Trophoblast cell (in vitro differentiated cells and primary cell): Measurements from ENCODE around the gene OPTN. TPM values are rescaled to one million over a fixed set of nuclear protein-coding genes. Genes with fewer than 3 reads are reported as not detected.
"Not testable (repeated sequence)": the region's sequence is repeated elsewhere in the genome, so short reads cannot be mapped to it uniquely, and the experiment has no call there.

ENCODE experiments used
- DNase-seq, 2 donors: peaks; one replicate each; pipeline ENCODE4 v3.0.0-alpha.2; 2016
- H2AFZ ChIP-seq: 2 replicates; pipeline ENCODE4 v1.6.1; 2013; ENCODE audit warnings: low read length, moderate library complexity, mild to moderate bottlenecking; ENCODE audit not compliant: insufficient read depth, poor library complexity
- H2AK5ac ChIP-seq: 2 replicates; pipeline ENCODE4 v1.6.1; 2013; ENCODE audit warnings: mild to moderate bottlenecking, low read length
- H2BK120ac ChIP-seq: 2 replicates; pipeline ENCODE4 v1.6.1; 2013; ENCODE audit warnings: low read length, mild to moderate bottlenecking, moderate library complexity; ENCODE audit not compliant: insufficient read depth, poor library complexity
- H2BK12ac ChIP-seq: 2 replicates; pipeline ENCODE4 v1.6.1; 2013; ENCODE audit warnings: mild to moderate bottlenecking, low read length, moderate library complexity
- H2BK5ac ChIP-seq: 2 replicates; pipeline ENCODE4 v1.6.1; 2013; ENCODE audit warnings: low read length, low read depth, moderate library complexity, mild to moderate bottlenecking; ENCODE audit not compliant: poor library complexity
- H3K14ac ChIP-seq: 2 replicates; pipeline ENCODE4 v1.6.1; 2013; ENCODE audit warnings: mild to moderate bottlenecking, low read length
- H3K18ac ChIP-seq: 2 replicates; pipeline ENCODE4 v1.6.1; 2013; ENCODE audit warnings: mild to moderate bottlenecking, low read length
- H3K23ac ChIP-seq: 2 replicates; pipeline ENCODE4 v1.6.1; 2013; ENCODE audit warnings: low read length
- H3K27ac ChIP-seq: 2 replicates; pipeline ENCODE4 v1.5.1; 2013; ENCODE audit warnings: low read depth, mild to moderate bottlenecking, inconsistent platforms, low read length, moderate library complexity
- H3K27me3 ChIP-seq: 2 replicates; pipeline ENCODE4 v1.6.1; 2013; ENCODE audit warnings: inconsistent platforms, mild to moderate bottlenecking, low read length, moderate library complexity; ENCODE audit not compliant: insufficient read depth
- H3K36me3 ChIP-seq, 2 experiments: 1 replicate in 1 of 2; 2 replicates in 1 of 2; pipeline ENCODE4 v1.6.1; 2013; ENCODE audit warnings: low read length in 2 of 2, mild to moderate bottlenecking in 2 of 2, moderate library complexity in 1 of 2; ENCODE audit not compliant: insufficient read depth in 2 of 2, control insufficient read depth in 1 of 2
- H3K4ac ChIP-seq: 2 replicates; pipeline ENCODE4 v1.6.1; 2013; ENCODE audit warnings: low read depth, mild to moderate bottlenecking, low read length, moderate library complexity
- H3K4me1 ChIP-seq, 2 experiments: 1 replicate in 1 of 2; 2 replicates in 1 of 2; pipeline ENCODE4 v1.6.1; 2013; ENCODE audit warnings: low read length in 2 of 2, mild to moderate bottlenecking in 2 of 2, moderate library complexity in 1 of 2; ENCODE audit not compliant: insufficient read depth in 2 of 2, control insufficient read depth in 1 of 2
- H3K4me2 ChIP-seq: 2 replicates; pipeline ENCODE4 v1.6.1; 2013; ENCODE audit warnings: inconsistent platforms, mild to moderate bottlenecking, low read length, moderate library complexity
- H3K4me3 ChIP-seq: 2 replicates; pipeline ENCODE4 v1.5.1; 2013; ENCODE audit warnings: mild to moderate bottlenecking, low read depth, low read length, inconsistent platforms
- H3K79me1 ChIP-seq: one replicate; pipeline ENCODE4 v1.6.1; 2013; ENCODE audit warnings: low read length
- H3K79me2 ChIP-seq: 2 replicates; pipeline ENCODE4 v1.6.1; 2013; ENCODE audit warnings: low read length, mild to moderate bottlenecking; ENCODE audit not compliant: control insufficient read depth, insufficient read depth, poor library complexity
- H3K9ac ChIP-seq: 2 replicates; pipeline ENCODE4 v1.6.1; 2013; ENCODE audit warnings: mild to moderate bottlenecking, low read length
- H3K9me3 ChIP-seq: 2 replicates; pipeline ENCODE4 v1.6.1; 2013; ENCODE audit warnings: low read depth, mild to moderate bottlenecking, control low read depth, inconsistent platforms, low read length; ENCODE audit not compliant: insufficient read depth
- H4K12ac ChIP-seq: 2 replicates; pipeline ENCODE4 v1.6.1; 2013; ENCODE audit warnings: low read depth, mild to moderate bottlenecking, low read length, moderate library complexity
- H4K8ac ChIP-seq: 2 replicates; pipeline ENCODE4 v1.6.1; 2013; ENCODE audit warnings: low read depth, mild to moderate bottlenecking, low read length, moderate library complexity
- H4K91ac ChIP-seq: one replicate; pipeline ENCODE4 v1.6.1; 2013; ENCODE audit warnings: low read depth, mild to moderate bottlenecking, low read length, moderate library complexity
- WGBS: extraction: QIAGEN DNeasy Blood & Tissue Kit; methylation state at CpG from one replicate; pipeline ENCODE4 v1.1.7; 2013; ENCODE audit warnings: missing lambda C conversion rate; ENCODE audit not compliant: insufficient read length, insufficient coverage; ENCODE audit errors: extremely low coverage; 5-methylcytosine and 5-hydroxymethylcytosine counted together
- polyA plus RNA-seq: library from polyadenylated mRNA; stranded (reverse); fragments of 200-250 nt; gene quantifications from 2 replicates; pipeline ENCODE4 v1.2.3, GENCODE V29; 2013

The OPTN gene
- 28.7 and 29.8 TPM in 2 replicates for polyA plus RNA-seq

DNA sequence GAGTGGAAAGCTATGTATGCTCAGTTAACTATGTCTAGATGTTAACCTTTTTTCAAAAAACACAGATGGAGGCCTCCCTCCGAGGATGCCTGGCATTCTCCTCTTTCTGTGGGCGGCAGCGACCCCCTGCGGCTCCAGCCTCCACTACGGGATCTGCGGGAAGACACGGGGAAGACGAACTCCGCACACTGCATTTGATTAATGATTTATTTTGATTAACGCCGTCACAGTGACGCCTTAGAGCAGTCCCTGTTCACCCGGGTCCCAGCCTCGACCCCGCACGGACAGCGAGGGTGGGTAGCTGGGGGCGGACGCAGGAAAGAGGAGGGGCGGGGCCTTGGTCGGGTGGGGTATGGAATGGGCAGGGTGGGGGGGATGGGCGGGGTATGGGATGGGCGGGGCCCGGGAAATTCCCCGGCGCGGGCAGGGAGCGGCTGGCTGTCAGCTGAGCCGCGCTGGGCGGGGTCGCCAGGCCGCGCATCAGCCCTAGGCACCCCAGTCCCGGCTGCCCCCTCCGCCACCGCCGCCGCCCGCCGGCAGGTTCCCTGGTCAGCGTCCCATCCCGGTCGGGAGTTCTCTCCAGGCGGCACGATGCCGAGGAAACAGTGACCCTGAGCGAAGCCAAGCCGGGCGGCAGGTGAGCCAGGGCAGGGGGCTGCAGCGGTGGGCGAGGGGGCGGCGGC is at the start of gene OPTN:
Gene OPTN, plus strand, starts transcription at position 498 of the 683 bp plus-strand sequence. CDS start 8,960 bp downstream, outside the sequence.
- H2BK120ac ChIP-seq, result peak within 1 kb of the TSS; percentile 61
- H3K36me3 ChIP-seq, result peaks cover 2% of the 10 kb centered on the region in 2 experiments
- H3K4me2 ChIP-seq, result peak within 1 kb of the TSS; percentile 83
- H2BK12ac ChIP-seq, result peak within 1 kb of the TSS; percentile 74
- H4K8ac ChIP-seq, result peak within 1 kb of the TSS; percentile 79
- H3K23ac ChIP-seq, result no peak within 1 kb of the TSS
- peak within 1 kb of the TSS; percentile 86 for H3K14ac ChIP-seq
- H3K4me3 ChIP-seq, result peak within 1 kb of the TSS; percentile 80
- peak within 1 kb of the TSS; percentile 62 for H2AK5ac ChIP-seq
- no peaks in the 10 kb centered on the region for H3K27me3 ChIP-seq
- DNase-seq, result peak; percentile 66 to 84
- no CpG with 5 or more reads among the region's 54 CpGs for WGBS
- H3K9ac ChIP-seq, result peak within 1 kb of the TSS; percentile 60
- peak within 1 kb of the TSS; percentile 57 for H2BK5ac ChIP-seq
- H3K27ac ChIP-seq, result peak within 1 kb of the TSS; percentile 45
- peak within 1 kb of the TSS; percentile 80 for H4K12ac ChIP-seq
- H3K4ac ChIP-seq, result peak within 1 kb of the TSS; percentile 77
- H2AFZ ChIP-seq, result peak within 1 kb of the TSS; percentile 62
- H3K9me3 ChIP-seq, result no peaks in the 10 kb centered on the region
- peaks cover 6% of the 10 kb centered on the region for H3K79me2 ChIP-seq
- peak within 1 kb of the TSS; percentile 83 for H3K18ac ChIP-seq
- H4K91ac ChIP-seq, result peak within 1 kb of the TSS; percentile 83
- peaks cover 0 to 5% of the 10 kb centered on the region in 2 experiments for H3K4me1 ChIP-seq
- H3K79me1 ChIP-seq, result peaks cover 10% of the 10 kb centered on the region

DNA sequence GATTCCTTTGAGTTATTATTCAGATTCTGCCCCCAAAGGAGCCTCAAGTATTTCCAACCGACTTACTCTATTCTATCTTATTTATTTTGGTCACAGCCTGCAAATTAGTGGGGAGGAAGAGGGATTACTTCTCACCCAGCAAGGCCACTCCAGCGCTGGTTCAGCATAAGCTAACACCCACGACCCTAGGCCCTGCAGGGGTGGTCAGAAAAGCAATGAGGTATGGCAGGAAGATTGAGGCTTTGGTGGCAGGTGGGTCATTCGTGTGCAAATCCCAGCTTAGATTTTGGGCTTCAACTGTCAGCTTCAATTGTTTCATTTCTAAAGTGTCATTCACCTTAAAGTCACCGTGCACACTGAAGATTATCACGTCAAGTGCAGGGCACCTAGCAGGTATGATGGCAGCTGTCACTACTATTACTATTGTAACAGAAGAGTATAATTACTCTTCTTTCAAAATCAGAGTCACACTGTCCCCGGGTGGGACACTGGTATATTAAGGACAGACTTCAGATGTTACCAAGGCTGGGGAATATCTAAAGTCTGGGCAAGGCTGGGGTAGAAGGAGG is 48.8 kb upstream of the OPTN start:
- H3K4me1 ChIP-seq, result no peaks in the 10 kb centered on the region
- no CpG with 5 or more reads among the region's 7 CpGs for WGBS
- no peaks in the 10 kb centered on the region for H3K79me1 ChIP-seq
- no peak overlapping the region for H4K12ac ChIP-seq
- no peak overlapping the region for H4K91ac ChIP-seq
- H3K9ac ChIP-seq, result no peak overlapping the region
- no peak overlapping the region for H3K18ac ChIP-seq
- no peak overlapping the region for H3K14ac ChIP-seq
- no peaks in the 10 kb centered on the region for H3K79me2 ChIP-seq
- no peak overlapping the region for H2AFZ ChIP-seq
- no peak overlapping the region for H2AK5ac ChIP-seq
- no peak overlapping the region for H3K4ac ChIP-seq
- H3K36me3 ChIP-seq, result no peaks in the 10 kb centered on the region
- no peak overlapping the region for H3K23ac ChIP-seq
- H2BK120ac ChIP-seq, result no peak overlapping the region
- H2BK12ac ChIP-seq, result no peak overlapping the region
- H3K4me2 ChIP-seq, result no peak overlapping the region
- peaks cover 1% of the 10 kb centered on the region for H3K9me3 ChIP-seq
- H3K27me3 ChIP-seq, result no peaks in the 10 kb centered on the region
- DNase-seq, result no peak
- no peak overlapping the region for H2BK5ac ChIP-seq
- no peak overlapping the region for H4K8ac ChIP-seq
- no peak overlapping the region for H3K27ac ChIP-seq
- H3K4me3 ChIP-seq, result no peak overlapping the region

DNA sequence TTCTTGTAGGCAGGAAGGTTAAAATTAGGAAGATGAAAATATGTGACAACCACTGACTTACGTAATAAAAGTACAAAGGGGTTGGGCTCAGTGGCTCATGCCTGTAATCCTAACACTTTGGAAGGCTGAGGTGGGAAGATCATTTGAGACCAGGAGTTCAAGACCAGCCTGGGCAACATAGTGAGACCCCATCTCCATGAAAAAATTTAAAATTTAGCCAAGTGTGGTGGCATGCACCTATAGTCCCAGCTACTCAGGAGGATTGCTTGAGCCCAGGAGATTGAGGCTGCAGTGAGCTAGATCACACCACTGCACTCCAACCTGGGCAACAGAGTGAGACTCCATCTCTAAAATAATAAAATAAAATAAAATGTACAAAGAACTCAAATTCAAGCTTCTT is 46.8 kb upstream of the OPTN start:
- not testable (repeated sequence) for H3K79me2 ChIP-seq, H2BK12ac ChIP-seq, DNase-seq, H2AK5ac ChIP-seq, H2BK120ac ChIP-seq, H3K23ac ChIP-seq, H4K91ac ChIP-seq, H3K4me1 ChIP-seq, H3K79me1 ChIP-seq, H3K9me3 ChIP-seq, H2AFZ ChIP-seq, H3K4ac ChIP-seq, H3K4me2 ChIP-seq, H4K8ac ChIP-seq, H3K9ac ChIP-seq, H3K14ac ChIP-seq, H3K18ac ChIP-seq, H2BK5ac ChIP-seq, H3K4me3 ChIP-seq, H4K12ac ChIP-seq, H3K36me3 ChIP-seq, H3K27me3 ChIP-seq, H3K27ac ChIP-seq
- WGBS, result no CpG with 5 or more reads among the region's 1 CpG

DNA sequence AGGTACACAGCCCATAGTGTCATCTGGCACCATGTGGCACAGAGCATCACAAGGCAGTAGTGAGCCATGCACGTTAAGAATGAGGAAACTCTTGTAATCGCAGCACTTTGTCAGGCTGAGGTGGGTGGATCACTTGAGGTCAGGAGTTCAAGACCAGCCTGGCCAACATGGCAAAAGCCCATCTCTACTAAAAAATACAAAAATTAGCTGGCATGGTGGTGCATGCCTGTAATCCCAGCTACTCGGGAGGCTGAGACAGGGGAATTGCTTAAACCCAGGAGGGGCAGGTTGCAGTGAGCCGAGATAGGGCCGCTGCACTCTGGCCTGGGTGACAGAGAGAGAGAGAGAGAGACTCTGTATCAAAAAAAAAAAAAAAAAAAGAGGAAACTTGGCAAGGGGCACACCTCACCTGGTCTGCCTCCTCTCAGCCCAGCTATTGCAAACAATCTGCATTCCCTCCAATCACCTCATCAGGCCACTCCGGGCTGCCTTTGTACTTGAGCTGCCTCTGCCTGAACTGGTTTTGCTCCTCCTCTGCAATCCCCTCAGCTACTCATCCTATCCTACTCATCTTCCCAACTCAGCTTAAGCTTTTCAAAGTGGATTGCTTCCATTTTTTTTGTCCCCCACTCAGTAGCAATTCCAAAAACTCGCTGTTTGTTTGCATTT is 46.0 kb upstream of the OPTN start:
- no peak overlapping the region for H4K12ac ChIP-seq
- H3K4me1 ChIP-seq, result no peaks in the 10 kb centered on the region
- no peak overlapping the region for H2AFZ ChIP-seq
- H3K23ac ChIP-seq, result no peak overlapping the region
- no peak overlapping the region for H3K18ac ChIP-seq
- no peaks in the 10 kb centered on the region for H3K79me2 ChIP-seq
- H2BK12ac ChIP-seq, result no peak overlapping the region
- no peak for DNase-seq
- H2BK120ac ChIP-seq, result no peak overlapping the region
- no peak overlapping the region for H3K27ac ChIP-seq
- peaks cover 1% of the 10 kb centered on the region for H3K9me3 ChIP-seq
- no peak overlapping the region for H4K8ac ChIP-seq
- no peak overlapping the region for H2AK5ac ChIP-seq
- WGBS, result no CpG with 5 or more reads among the region's 7 CpGs
- no peak overlapping the region for H3K4me3 ChIP-seq
- no peaks in the 10 kb centered on the region for H3K27me3 ChIP-seq
- H3K9ac ChIP-seq, result no peak overlapping the region
- no peak overlapping the region for H3K14ac ChIP-seq
- H3K4me2 ChIP-seq, result no peak overlapping the region
- H4K91ac ChIP-seq, result no peak overlapping the region
- H3K4ac ChIP-seq, result no peak overlapping the region
- H3K36me3 ChIP-seq, result no peaks in the 10 kb centered on the region
- no peak overlapping the region for H2BK5ac ChIP-seq
- no peaks in the 10 kb centered on the region for H3K79me1 ChIP-seq
